HFF-Myc (cell line): ENCODE results near the gene RAD51B.

Experiments used
- DNase-seq: peaks from one replicate; pipeline ENCODE4 v3.0.0-alpha.2; 2011; ENCODE audit warnings: low read depth; ENCODE audit errors: extremely low read depth
- H3K4me3 ChIP-seq: replicated peaks from 2 replicates; pipeline ENCODE4 v1.5.1; 2011; ENCODE audit warnings: low read depth, mild to moderate bottlenecking, control low read depth, low read length
- CTCF ChIP-seq: IDR thresholded peaks from 2 replicates; pipeline ENCODE4 v1.5.1; 2012; ENCODE audit warnings: mild to moderate bottlenecking, low read depth, low read length, control low read depth; ENCODE audit errors: missing control alignments

RAD51B gene

GRCh38 chr14:68627050-68627867 is 807.7 kb downstream of the RAD51B start:
- DNase-seq = peak; percentile 16
- no peak overlapping the region for H3K4me3 ChIP-seq
- TF ChIP-seq CTCF = no peak

DNA sequence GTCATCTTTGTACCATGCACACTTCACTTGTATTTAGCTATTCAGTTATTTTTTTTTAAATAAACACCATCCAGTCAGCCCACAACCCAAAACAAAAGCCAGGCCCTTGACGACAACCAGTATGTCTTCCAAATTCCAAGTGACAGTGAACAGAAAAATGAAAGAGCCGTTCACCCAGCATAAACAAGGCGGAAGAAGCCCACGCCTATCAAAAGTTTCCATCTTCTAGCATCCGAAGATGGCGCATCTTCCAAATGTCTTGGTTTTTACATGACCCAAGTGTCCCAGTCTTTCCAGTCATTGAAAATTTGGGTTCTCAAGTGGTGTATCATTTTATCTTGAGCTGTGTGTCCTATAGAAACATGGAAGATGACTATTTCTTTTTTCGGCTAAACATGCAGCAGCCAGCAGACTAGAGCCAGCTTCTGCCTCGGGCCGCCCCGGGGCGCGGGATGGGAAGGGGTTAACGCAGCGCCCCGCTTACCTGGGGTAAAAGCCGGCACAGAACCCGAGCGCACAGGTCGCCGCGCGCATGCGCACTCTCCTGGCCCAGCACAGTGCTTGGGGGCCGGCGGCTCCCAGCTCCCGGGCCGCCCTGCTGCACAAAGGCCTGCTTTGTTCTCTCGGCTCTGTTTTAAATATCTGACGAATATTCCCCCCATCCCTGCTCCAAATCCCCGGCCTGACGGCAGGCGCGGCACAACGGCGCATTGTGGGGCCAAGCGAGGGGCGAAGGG is 808.5 kb downstream of the RAD51B start:
- no peak overlapping the region for H3K4me3 ChIP-seq
- TF ChIP-seq CTCF = no peak
- DNase-seq = no peak

GRCh38 chr14:68628605-68629310 is 809.2 kb downstream of the RAD51B start:
- no peak overlapping the region for H3K4me3 ChIP-seq
- no peak for DNase-seq

GRCh38 chr14:68630081-68630571 is 810.5 kb downstream of the RAD51B start:
- no peak for TF ChIP-seq CTCF
- no peak overlapping the region for H3K4me3 ChIP-seq
- DNase-seq = no peak

More at GRCh38 chr14:68628605-68629310, 809.2 kb downstream of the RAD51B start:
- TF ChIP-seq CTCF = no peak

DNA sequence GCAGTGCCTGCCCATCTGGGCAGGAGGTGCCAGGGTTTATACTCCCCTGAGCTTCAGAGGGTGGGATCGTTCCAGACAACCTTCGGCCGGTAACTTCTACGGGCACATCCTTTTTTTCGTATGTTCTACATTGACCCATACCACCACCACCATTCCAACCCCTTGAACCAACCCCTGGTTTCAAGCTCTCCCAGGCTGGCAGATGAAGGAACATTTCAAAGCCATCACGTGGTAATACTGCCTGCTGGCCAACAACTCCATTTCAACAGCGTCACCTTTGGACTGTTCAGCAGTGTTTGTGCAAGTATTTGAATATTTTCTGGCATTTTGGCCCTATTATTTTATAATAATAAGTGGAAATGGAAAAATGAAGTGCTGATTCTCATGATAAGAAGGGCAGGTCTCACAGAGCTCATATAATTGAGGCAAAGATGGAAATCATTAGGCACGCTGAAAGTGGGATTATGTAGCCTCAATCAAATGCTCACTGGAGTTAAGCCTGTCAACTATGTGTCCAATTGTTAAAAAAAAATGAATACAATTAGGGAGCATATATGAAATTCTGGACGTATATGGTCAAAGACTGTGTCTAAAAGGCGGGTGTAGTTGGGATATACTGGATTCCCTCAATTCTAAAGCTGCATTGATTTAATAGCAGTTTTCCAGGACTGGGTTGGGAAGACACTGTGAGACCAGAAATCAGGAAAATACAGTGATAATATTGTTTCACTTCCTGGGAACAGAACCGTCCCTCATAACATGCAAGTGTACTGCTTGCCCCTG is 811.2 kb downstream of the RAD51B start:
- no peak for TF ChIP-seq CTCF
- no peak for DNase-seq

More for the DNA sequence above, 811.2 kb downstream of the RAD51B start:
- H3K4me3 ChIP-seq = no peak overlapping the region
